ENCODE measurements around the gene TLCD5. TPM values are rescaled to one million over a fixed set of nuclear protein-coding genes. Genes with fewer than 3 reads are reported as not detected.

Gene TLCD5
- total RNA-seq, 2 donors from 2014 or later: 11.3 to 18.7 TPM

GRCh38 chr11:120284272-120284671 is 40.8 kb upstream of the TLCD5 start:
- DNase-seq (ENCODE audit: low spot score): no peak
- H3K36me3 ChIP-seq: no peaks in the 10 kb centered on the region
- no peak overlapping the region for H3K4me3 ChIP-seq
- H3K9me3 ChIP-seq: no peaks in the 10 kb centered on the region
- peaks cover 2 to 24% of the 10 kb centered on the region in 2 donors for H3K4me1 ChIP-seq
- H3K27me3 ChIP-seq: no peaks in the 10 kb centered on the region
- no peak for TF ChIP-seq CTCF (IDR thresholded peaks at IDR 0.05)
- no peak overlapping the region for H3K27ac ChIP-seq

GRCh38 chr11:120285256-120285655 is 39.8 kb upstream of the TLCD5 start:
- no peak for TF ChIP-seq CTCF (IDR thresholded peaks at IDR 0.05)
- DNase-seq (ENCODE audit: low spot score): no peak
- no peak overlapping the region for H3K27ac ChIP-seq
- no peaks in the 10 kb centered on the region for H3K36me3 ChIP-seq
- H3K4me1 ChIP-seq: peaks cover 0 to 17% of the 10 kb centered on the region in 2 donors
- H3K4me3 ChIP-seq: no peak overlapping the region
- no peaks in the 10 kb centered on the region for H3K9me3 ChIP-seq
- H3K27me3 ChIP-seq: no peaks in the 10 kb centered on the region

- TF ChIP-seq CTCF (IDR thresholded peaks at IDR 0.05): no peak
- Histone ChIP-seq H3K36me3 (no peaks in the 10 kb centered on the region), H3K27ac (no peak overlapping the region), H3K4me1 (no peaks in the 10 kb centered on the region), H3K9me3 (no peaks in the 10 kb centered on the region), H3K4me3 (no peak overlapping the region), H3K27me3 (no peaks in the 10 kb centered on the region)
- no peak for DNase-seq (ENCODE audit: low spot score)
Measured at GRCh38 chr11:120288021-120288420, 37.1 kb upstream of the TLCD5 start.

GRCh38 chr11:120289426-120289825 is 35.7 kb upstream of the TLCD5 start:
- no peaks in the 10 kb centered on the region for H3K36me3 ChIP-seq
- H3K27me3 ChIP-seq: no peaks in the 10 kb centered on the region
- H3K4me1 ChIP-seq: no peaks in the 10 kb centered on the region
- H3K9me3 ChIP-seq: no peaks in the 10 kb centered on the region
- TF ChIP-seq CTCF (IDR thresholded peaks at IDR 0.05): no peak
- H3K27ac ChIP-seq: no peak overlapping the region
- no peak overlapping the region for H3K4me3 ChIP-seq
- DNase-seq (ENCODE audit: low spot score): no peak

- no peak for TF ChIP-seq CTCF (IDR thresholded peaks at IDR 0.05)
- no peak overlapping the region for H3K4me3 ChIP-seq
- no peaks in the 10 kb centered on the region for H3K4me1 ChIP-seq
- H3K27me3 ChIP-seq: no peaks in the 10 kb centered on the region
- H3K27ac ChIP-seq: no peak overlapping the region
- no peaks in the 10 kb centered on the region for H3K36me3 ChIP-seq
- no peak for DNase-seq (ENCODE audit: low spot score)
- H3K9me3 ChIP-seq: no peaks in the 10 kb centered on the region
Measured at GRCh38 chr11:120290956-120291355, 34.1 kb upstream of the TLCD5 start.

- Histone ChIP-seq H3K9me3 (no peaks in the 10 kb centered on the region), H3K27ac (no peak overlapping the region), H3K27me3 (no peaks in the 10 kb centered on the region), H3K4me1 (no peaks in the 10 kb centered on the region), H3K36me3 (no peaks in the 10 kb centered on the region), H3K4me3 (no peak overlapping the region)
- no peak for DNase-seq (ENCODE audit: low spot score)
- no peak for TF ChIP-seq CTCF (IDR thresholded peaks at IDR 0.05)
Measured at GRCh38 chr11:120293038-120293800, 31.9 kb upstream of the TLCD5 start.
